Thyroid gland (tissue), 4 donors: ENCODE measurements around the gene PWP2. TPM values are rescaled to one million over a fixed set of nuclear protein-coding genes. Genes with fewer than 3 reads are reported as not detected.
A peak's percentile ranks its signal among the peaks of the same experiment; 100 is the strongest.
"Not testable (repeated sequence)": the region's sequence is repeated elsewhere in the genome, so short reads cannot be mapped to it uniquely, and the experiment has no call there.

Experiments
- DNase-seq, 2 donors: peaks; one replicate each; pipeline ENCODE4 v3.0.0-alpha.2; 2019
- H3K27ac ChIP-seq, 3 donors: fragments of 200-600 bp; sonication (generic); 1 replicate in 2 of 3; 2 replicates in 1 of 3; pipeline ENCODE4 v1.5.1; 2016 to 2019; ENCODE audit warnings: mild to moderate bottlenecking in 1 of 3, moderate library complexity in 1 of 3
- H3K27me3 ChIP-seq: fragments of 200-600 bp; sonication (generic); one replicate; pipeline ENCODE4 v1.5.1; 2019
- H3K36me3 ChIP-seq, 2 donors: fragments of 200-600 bp; sonication (generic); one replicate each; pipeline ENCODE4 v1.5.1; 2016 to 2019
- H3K4me1 ChIP-seq, 2 donors: fragments of 200-600 bp; sonication (generic); one replicate each; pipeline ENCODE4 v1.5.1; 2017 to 2019
- H3K4me3 ChIP-seq, 3 donors: fragments of 200-600 bp; sonication (generic); replicated peaks in 1 of 3; 1 replicate in 2 of 3; 2 replicates in 1 of 3; pipeline ENCODE4 v1.5.1; 2016; ENCODE audit warnings: mild to moderate bottlenecking in 1 of 3
- H3K9me3 ChIP-seq: fragments of 200-600 bp; sonication (generic); one replicate; pipeline ENCODE4 v1.5.1; 2017
- WGBS, 2 donors: methylation state at CpG; one replicate each; pipeline ENCODE4 v1.1.5; 2017; 5-methylcytosine and 5-hydroxymethylcytosine counted together
- intact Hi-C: fragments of 100-400 bp; cut with DNase I; formaldehyde crosslinking; loops from one replicate; pipeline ENCODE4 v1.15.1; 2023
- total RNA-seq, 4 donors: library from RNA; depleted of rRNA; stranded (reverse); fragments of >200 nt; gene quantifications; one replicate each; pipeline ENCODE4 v1.2.3, GENCODE V29; 2016

The PWP2 gene
- total RNA-seq, 4 donors from 2014 or later: 5.8 to 20.5 (median 7.0) TPM

DNA sequence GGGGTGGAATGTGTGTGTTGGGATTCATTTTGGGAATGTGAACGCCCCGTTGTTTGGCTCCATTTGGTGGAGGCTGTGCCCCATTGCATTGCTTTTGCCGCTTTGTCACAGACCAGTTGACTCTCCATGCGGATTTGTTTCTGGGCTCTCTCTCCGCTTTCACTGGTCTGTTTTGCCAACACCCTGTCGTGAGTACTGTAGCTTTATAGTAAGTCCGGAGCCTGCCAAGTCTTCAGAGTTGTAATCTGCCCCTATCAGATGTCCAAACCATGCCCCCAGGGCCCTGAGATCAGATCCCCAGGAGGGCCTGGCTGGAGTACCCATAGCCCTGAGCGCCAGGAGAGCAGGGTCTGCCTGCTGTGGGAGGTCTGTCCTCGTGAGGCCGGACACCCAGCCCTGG, 43.1 kb downstream of the PWP2 start:
- H3K4me1 ChIP-seq, H3K36me3 ChIP-seq, DNase-seq, intact Hi-C loops, H3K27ac ChIP-seq, H3K27me3 ChIP-seq, H3K4me3 ChIP-seq, H3K9me3 ChIP-seq: not testable (repeated sequence)
- WGBS, 2 donors: no CpG with 5 or more reads among the region's 10 CpGs

DNA sequence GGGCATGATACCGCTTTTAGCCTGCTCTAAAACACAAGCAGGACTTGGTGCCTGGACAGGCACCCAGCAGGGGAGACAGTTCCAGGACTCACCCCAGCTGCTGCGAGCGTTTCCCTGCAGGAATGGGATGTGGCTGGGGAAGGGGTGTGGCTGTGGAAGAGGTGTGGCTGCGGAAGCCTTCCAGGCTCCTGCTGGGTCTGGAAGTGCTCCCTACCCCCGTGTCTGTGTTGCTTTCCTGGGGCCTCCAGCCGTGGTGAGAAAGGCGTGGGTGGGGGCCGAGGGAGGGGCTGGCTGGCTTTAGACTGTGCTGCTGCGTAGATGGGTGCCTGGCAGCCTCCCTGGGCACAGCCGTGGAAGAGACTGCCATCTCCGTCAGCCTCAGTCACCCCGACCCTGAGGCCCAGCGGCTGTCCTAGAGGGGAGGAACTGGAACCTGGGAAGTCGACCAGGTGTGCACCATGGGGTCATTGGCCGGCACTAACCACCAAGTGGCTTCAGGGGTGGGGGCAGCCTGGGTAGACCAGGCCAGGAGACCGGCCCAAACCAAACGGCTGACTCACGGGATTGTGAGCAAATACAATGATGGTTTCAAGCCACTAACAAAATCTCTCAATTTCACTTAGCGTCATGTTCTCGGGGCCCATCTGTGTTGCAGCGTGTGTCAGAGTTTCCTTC, 46.2 kb downstream of the PWP2 start:
- H3K4me1 ChIP-seq, H3K36me3 ChIP-seq, H3K9me3 ChIP-seq, H3K27me3 ChIP-seq, H3K4me3 ChIP-seq, H3K27ac ChIP-seq, intact Hi-C loops: not testable (repeated sequence)
- WGBS, 2 donors: no CpG with 5 or more reads among the region's 21 CpGs
- DNase-seq: peak in 1 of 2 donors; percentile 23

DNA sequence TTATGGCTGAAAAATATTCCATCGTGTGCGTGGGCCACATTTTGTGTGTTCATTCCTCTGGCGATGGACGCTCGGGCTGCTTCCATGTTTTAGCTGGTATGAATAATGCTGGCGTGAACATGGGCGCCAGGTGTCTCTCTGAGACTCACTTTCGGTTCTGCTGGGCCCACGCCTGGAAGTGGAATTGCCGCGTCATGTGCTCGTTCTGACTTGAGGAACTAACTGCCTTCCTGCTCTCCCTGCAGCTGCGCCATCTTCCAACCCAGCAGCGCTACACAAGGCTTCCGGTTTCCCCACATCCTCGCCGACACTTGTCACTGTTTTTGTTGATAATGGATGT, 46.7 kb downstream of the PWP2 start:
- H3K27ac ChIP-seq, H3K27me3 ChIP-seq, H3K4me1 ChIP-seq, intact Hi-C loops, H3K36me3 ChIP-seq, DNase-seq, H3K9me3 ChIP-seq, H3K4me3 ChIP-seq: not testable (repeated sequence)
- no CpG with 5 or more reads among the region's 17 CpGs for WGBS, 2 donors

DNA sequence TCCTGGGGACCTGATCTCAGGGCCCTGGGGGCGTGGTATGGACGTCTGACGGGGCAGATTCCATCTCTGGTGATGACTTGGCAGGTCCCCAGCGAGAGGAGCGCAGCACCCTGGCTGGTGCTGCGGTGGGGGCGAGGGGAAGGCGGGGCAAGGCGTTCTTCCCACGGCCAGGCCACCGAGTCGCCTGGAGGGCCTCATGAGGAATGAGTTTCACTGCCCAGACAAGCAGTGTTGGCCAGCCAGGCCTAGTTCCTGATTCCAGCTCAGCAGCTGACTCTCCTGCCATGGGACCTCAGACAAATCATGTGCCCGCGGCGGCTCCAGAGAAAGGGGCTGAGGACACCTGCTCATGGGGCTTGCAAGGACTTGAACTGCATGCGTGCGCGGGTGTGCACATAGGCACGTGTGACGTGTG, 47.6 kb downstream of the PWP2 start:
- H3K4me3 ChIP-seq, H3K4me1 ChIP-seq, H3K36me3 ChIP-seq, DNase-seq, H3K27ac ChIP-seq, intact Hi-C loops, H3K9me3 ChIP-seq, H3K27me3 ChIP-seq: not testable (repeated sequence)
- no CpG with 5 or more reads among the region's 20 CpGs for WGBS, 2 donors

GRCh38 chr21:44155231-44155993, 48.2 kb downstream of the PWP2 start:
- H3K27ac ChIP-seq, intact Hi-C loops, H3K4me1 ChIP-seq, H3K27me3 ChIP-seq, DNase-seq, H3K36me3 ChIP-seq, H3K4me3 ChIP-seq, H3K9me3 ChIP-seq: not testable (repeated sequence)
- no CpG with 5 or more reads among the region's 38 CpGs for WGBS, 2 donors

- H3K4me1 ChIP-seq, H3K9me3 ChIP-seq, intact Hi-C loops, H3K4me3 ChIP-seq, H3K36me3 ChIP-seq, DNase-seq, H3K27ac ChIP-seq, H3K27me3 ChIP-seq: not testable (repeated sequence)
- no CpG with 5 or more reads among the region's 8 CpGs for WGBS, 2 donors
Observed at GRCh38 chr21:44155994-44156380, 48.8 kb downstream of the PWP2 start.

DNA sequence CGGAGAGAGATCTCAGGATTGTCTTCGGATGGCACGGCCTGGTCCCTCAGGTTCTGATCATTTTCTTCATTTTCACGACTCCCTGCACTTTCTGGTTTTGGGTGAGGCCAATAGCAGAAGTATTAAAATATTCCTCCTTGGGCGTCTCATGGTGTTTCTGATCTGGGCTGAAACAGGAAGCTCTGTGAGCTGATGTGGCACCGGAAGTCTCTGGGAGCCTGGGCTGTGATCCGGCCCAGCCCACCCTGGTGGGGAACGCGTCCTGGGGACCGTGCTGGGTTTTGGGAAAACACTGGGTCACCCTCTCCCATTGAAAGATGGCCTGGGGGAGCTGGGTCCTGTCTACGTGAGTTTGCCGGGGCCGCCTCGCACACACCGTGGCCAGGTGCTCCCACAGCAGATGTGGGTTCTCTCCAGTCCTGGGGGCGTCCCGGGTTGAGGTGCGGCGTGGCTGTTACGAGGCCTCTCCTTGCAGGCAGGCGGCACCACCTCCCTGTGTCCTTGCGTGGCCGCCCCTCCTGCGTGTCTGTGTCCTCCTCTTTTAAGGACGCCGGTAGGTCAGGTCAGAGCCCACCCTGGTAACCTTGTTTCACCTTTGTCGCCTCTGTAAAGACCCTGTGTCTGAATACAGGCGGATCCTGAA, 50.4 kb downstream of the PWP2 start:
- H3K4me1 ChIP-seq, H3K27me3 ChIP-seq, DNase-seq, H3K36me3 ChIP-seq, H3K9me3 ChIP-seq, H3K4me3 ChIP-seq, intact Hi-C loops, H3K27ac ChIP-seq: not testable (repeated sequence)
- no CpG with 5 or more reads among the region's 28 CpGs for WGBS, 2 donors

- H3K4me1 ChIP-seq, intact Hi-C loops, H3K9me3 ChIP-seq, DNase-seq, H3K27ac ChIP-seq, H3K27me3 ChIP-seq, H3K36me3 ChIP-seq, H3K4me3 ChIP-seq: not testable (repeated sequence)
- 91% methylated on average over 5 of the region's 7 CpGs; no CpG with 5 or more reads in 1 of the 2 donors for WGBS, 2 donors
Observed at GRCh38 chr21:44158082-44158468, 50.9 kb downstream of the PWP2 start.

- H3K4me1 ChIP-seq, H3K27ac ChIP-seq, intact Hi-C loops, H3K27me3 ChIP-seq, H3K4me3 ChIP-seq, H3K36me3 ChIP-seq, H3K9me3 ChIP-seq, DNase-seq: not testable (repeated sequence)
- no CpG with 5 or more reads among the region's 30 CpGs for WGBS, 2 donors
Observed at GRCh38 chr21:44159349-44160297, 52.4 kb downstream of the PWP2 start.

DNA sequence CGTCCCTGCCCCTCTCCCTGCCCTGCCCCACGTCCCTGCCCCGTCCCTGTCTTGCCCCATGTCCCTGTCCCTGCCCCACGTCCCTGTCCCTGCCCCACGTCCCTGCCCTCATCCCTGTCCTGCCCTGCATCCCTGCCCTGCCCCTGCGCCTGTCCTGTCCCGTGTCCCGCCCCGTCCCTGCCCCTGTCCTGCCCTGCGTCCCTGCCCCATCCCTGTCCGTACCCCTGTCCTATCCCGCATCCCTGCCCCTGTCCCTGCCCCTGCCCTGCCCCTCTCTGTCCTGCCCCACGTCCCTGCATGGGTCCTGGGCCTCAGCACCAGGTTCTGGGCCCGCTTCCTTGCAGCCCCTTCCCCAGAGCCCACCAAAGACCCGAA, 53.1 kb downstream of the PWP2 start:
- intact Hi-C loops, H3K27me3 ChIP-seq, H3K4me3 ChIP-seq, H3K36me3 ChIP-seq, H3K9me3 ChIP-seq, H3K27ac ChIP-seq, H3K4me1 ChIP-seq, DNase-seq: not testable (repeated sequence)
- WGBS, 2 donors: no CpG with 5 or more reads among the region's 15 CpGs

DNA sequence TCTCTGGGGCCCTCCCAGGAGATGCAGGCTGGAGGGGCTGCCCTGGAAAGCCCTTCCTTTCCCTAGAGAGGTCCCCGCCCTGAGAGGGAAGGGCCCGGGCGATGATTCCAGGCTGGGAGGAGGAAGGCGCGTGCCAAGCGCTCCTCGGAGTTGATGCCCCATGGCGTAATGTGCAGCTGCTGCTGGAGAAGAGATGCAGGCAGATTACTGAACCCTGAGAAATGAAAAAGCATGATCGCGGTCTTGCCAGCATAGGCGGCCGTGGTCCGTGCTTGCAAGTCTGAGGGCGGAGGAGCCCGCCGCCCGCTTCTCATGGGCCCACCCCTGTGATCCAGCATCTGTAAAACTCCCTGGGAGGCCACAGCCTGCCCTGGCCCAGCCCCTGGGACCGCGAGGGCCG, 53.6 kb downstream of the PWP2 start:
- no CpG with 5 or more reads among the region's 20 CpGs for WGBS, 2 donors
- H3K9me3 ChIP-seq, DNase-seq, H3K27ac ChIP-seq, H3K4me3 ChIP-seq, H3K4me1 ChIP-seq, H3K27me3 ChIP-seq, H3K36me3 ChIP-seq, intact Hi-C loops: not testable (repeated sequence)

GRCh38 chr21:44163167-44163653, 56.0 kb downstream of the PWP2 start:
- H3K36me3 ChIP-seq, intact Hi-C loops, H3K4me1 ChIP-seq, DNase-seq, H3K4me3 ChIP-seq, H3K27me3 ChIP-seq, H3K9me3 ChIP-seq, H3K27ac ChIP-seq: not testable (repeated sequence)
- no CpG with 5 or more reads among the region's 13 CpGs for WGBS, 2 donors
